Measurements from ENCODE around the gene PTPRN2. TPM values are rescaled to one million over a fixed set of nuclear protein-coding genes. Genes with fewer than 3 reads are reported as not detected.

The PTPRN2 gene
- total and polyA plus RNA-seq, 2 donors (not counting 3 experiments of a cell fraction or from before 2014, with no cell fraction given): 0.62 to 0.88 TPM

- dilution Hi-C loops (cut with MboI; ENCODE audit: extremely low pct_ligation_motif_present, low sequenced_read_pairs) (no loop called here), intact Hi-C loops (cut with micrococcal nuclease) (no loop called here)
- Histone ChIP-seq H3K9me1 (replicated peaks; ENCODE audit: control insufficient read depth, extremely low read depth, insufficient read depth, low read length) (no peaks in the 10 kb centered on the region), H3K27ac (ENCODE audit: insufficient read depth, low read depth, low read length) (no peak overlapping the region), H3K4me1 (ENCODE audit: control insufficient read depth, extremely low read depth, insufficient read depth, low read length) (no peaks in the 10 kb centered on the region), H4K20me1 (replicated peaks; ENCODE audit: control insufficient read depth, extremely low read depth, insufficient read depth, low read length) (no peaks in the 10 kb centered on the region), H2AFZ (ENCODE audit: low read depth, low read length) (no peak overlapping the region), H3K79me2 (ENCODE audit: control insufficient read depth, insufficient read depth, low read length) (no peaks in the 10 kb centered on the region), H3K27me3 (ENCODE audit: control insufficient read depth in 2 of 2, insufficient read depth in 2 of 2, low read length in 2 of 2) (no peaks in the 10 kb centered on the region), H3K4me3 (replicated peaks in 1 of 3; ENCODE audit: insufficient read depth in 1 of 3, low read depth in 1 of 3, low read length in 3 of 3) (no peak overlapping the region), H3K4me2 (ENCODE audit: insufficient read depth, low read length) (no peak overlapping the region), H3K9ac (replicated peaks; ENCODE audit: extremely low read depth, insufficient read depth, low read length) (no peak overlapping the region), H3K36me3 (ENCODE audit: control insufficient read depth in 2 of 2, extremely low read depth in 1 of 2, insufficient read depth in 2 of 2, low read length in 2 of 2) (no peaks in the 10 kb centered on the region), H3K9me3 (replicated peaks; ENCODE audit: control insufficient read depth, insufficient read depth, low read length) (peaks cover 4% of the 10 kb centered on the region)
- BruUV-seq (replicated peaks): no TSS peak
- no peak for TF ChIP-seq MAX (IDR thresholded peaks at IDR 0.05; ENCODE audit: insufficient read depth, insufficient read length)
- TF ChIP-seq FOS (IDR thresholded peaks at IDR 0.05; ENCODE audit: borderline replicate concordance, insufficient read depth, low read length): no peak
- TF ChIP-seq MYC (IDR thresholded peaks at IDR 0.05; ENCODE audit: low read depth, low read length): no peak
- TF ChIP-seq CTCF (IDR thresholded peaks at IDR 0.05; ENCODE audit: extremely low read depth in 1 of 2, insufficient read depth in 1 of 2, low read depth in 1 of 2, low read length in 2 of 2): no peak
- no peak for TF ChIP-seq POLR2AphosphoS5 (IDR thresholded peaks at IDR 0.05; ENCODE audit: insufficient read depth, low read depth, low read length)
- TF ChIP-seq POLR2A (IDR thresholded peaks at IDR 0.05; ENCODE audit: low read depth, low read length): no peak
- TF ChIP-seq EZH2 (IDR thresholded peaks at IDR 0.05; ENCODE audit: borderline replicate concordance, low read depth, low read length, severe bottlenecking): no peak
- no peak for TF ChIP-seq JUN (IDR thresholded peaks at IDR 0.05; ENCODE audit: borderline replicate concordance, insufficient read depth, insufficient read length, low read depth)
- FAIRE-seq (no peak), DNase-seq (ENCODE audit: low read depth, low spot score) (no peak)
- ChIA-PET CTCF (no interaction called here), POLR2A (no interaction called here)
These were observed 689.4 kb downstream of the PTPRN2 start for GRCh38 chr7:157898261-157898660.

Data from endothelial cell of umbilical vein (primary cell).